Activated naive CD8-positive, alpha-beta T cell treated with anti-CD3 and anti-CD28 coated beads for 36 hours (primary cell): ENCODE measurements around the gene CENPM. TPM values are rescaled to one million over a fixed set of nuclear protein-coding genes. Genes with fewer than 3 reads are reported as not detected.
A peak's percentile ranks its signal among the peaks of the same experiment; 100 is the strongest.

Experiments
- DNase-seq: peaks from one replicate; pipeline ENCODE4 v3.0.0; 2021
- H3K27ac Mint-ChIP-seq: one replicate; pipeline ENCODE4 v1.8.0; 2022; ENCODE audit warnings: mild to moderate bottlenecking, moderate library complexity, mixed read lengths
- H3K27me3 Mint-ChIP-seq: one replicate; pipeline ENCODE4 v1.8.0; 2022; ENCODE audit warnings: mild to moderate bottlenecking, mixed read lengths
- H3K36me3 Mint-ChIP-seq: one replicate; pipeline ENCODE4 v1.8.0; 2021; ENCODE audit warnings: mild to moderate bottlenecking, mixed read lengths
- H3K4me1 Mint-ChIP-seq: one replicate; pipeline ENCODE4 v1.8.0; 2021; ENCODE audit warnings: mixed read lengths
- H3K4me3 Mint-ChIP-seq: one replicate; pipeline ENCODE4 v1.8.0; 2022; ENCODE audit warnings: mild to moderate bottlenecking, moderate library complexity, mixed read lengths
- H3K9me3 Mint-ChIP-seq: one replicate; pipeline ENCODE4 v1.8.0; 2022; ENCODE audit warnings: mixed read lengths
- total RNA-seq, 2 experiments: library from RNA; stranded (reverse); gene quantifications; one replicate each; pipeline ENCODE4 v1.2.3, GENCODE V29; 2021

The CENPM gene
- total RNA-seq, 2 experiments from 2014 or later = 70.5 to 76.5 TPM

DNA sequence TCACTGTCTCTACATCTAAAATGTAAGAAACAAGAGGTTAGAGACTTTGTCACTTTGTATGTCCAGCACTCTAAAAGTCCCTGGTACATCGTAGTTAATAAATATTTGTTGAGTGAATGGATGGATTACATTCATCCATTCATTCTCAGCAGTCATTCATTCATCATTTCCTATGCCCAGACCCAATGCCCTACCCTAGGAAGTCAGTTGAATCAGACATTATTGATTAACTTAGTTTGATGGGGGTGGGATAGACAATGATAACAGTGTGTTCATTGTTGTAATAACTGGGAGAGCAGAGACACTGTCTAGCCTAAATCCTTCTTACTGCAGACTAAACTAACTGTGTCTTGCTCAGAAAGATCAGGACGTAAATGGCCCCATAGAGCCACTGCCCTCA is 1.2 kb upstream of the CENPM start:
- no peak for DNase-seq
- Mint-ChIP-seq H3K36me3 (peaks cover 29% of the 10 kb centered on the region), H3K27me3 (no peaks in the 10 kb centered on the region), H3K27ac (peak overlapping the region; percentile 90), H3K4me1 (peaks cover 41% of the 10 kb centered on the region), H3K9me3 (no peaks in the 10 kb centered on the region), H3K4me3 (peak overlapping the region; percentile 97)

DNA sequence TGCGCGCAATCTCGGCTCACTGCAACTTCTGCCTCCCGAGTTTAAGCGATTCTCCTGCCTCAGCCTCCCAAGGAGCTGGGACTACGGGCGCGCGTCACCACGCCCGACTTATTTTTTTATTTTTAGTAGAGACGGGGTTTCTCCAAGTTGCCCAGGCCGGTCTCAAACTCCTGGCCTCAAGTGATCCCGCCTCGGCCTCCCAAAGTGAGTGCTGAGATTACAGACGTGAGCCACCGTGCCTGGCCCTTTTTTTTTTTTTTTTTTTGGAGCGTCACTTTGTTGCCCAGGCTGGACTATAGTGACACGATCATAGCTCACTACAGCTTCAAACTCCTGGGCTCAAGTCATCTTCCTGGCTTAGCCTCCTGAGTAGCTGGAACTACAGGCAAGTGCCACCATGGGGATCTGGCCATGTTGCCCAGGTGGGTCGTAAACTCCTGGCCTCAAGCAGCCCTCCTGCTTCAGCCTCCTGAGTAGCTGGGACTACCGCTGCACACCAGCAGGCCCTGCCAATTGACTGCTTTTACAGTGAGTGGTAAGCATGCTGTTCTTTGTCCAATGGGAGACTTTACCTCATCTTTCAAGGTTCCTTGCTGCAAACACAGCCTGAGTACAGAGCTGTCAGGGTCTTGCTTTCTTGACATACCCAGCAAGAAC is 600 bp upstream of the CENPM start:
- H3K4me3 Mint-ChIP-seq = peak overlapping the region; percentile 97
- peak overlapping the region; percentile 90 for H3K27ac Mint-ChIP-seq
- H3K36me3 Mint-ChIP-seq = peaks cover 34% of the 10 kb centered on the region
- no peaks in the 10 kb centered on the region for H3K9me3 Mint-ChIP-seq
- DNase-seq = no peak
- peaks cover 46% of the 10 kb centered on the region for H3K4me1 Mint-ChIP-seq
- H3K27me3 Mint-ChIP-seq = no peaks in the 10 kb centered on the region

DNA sequence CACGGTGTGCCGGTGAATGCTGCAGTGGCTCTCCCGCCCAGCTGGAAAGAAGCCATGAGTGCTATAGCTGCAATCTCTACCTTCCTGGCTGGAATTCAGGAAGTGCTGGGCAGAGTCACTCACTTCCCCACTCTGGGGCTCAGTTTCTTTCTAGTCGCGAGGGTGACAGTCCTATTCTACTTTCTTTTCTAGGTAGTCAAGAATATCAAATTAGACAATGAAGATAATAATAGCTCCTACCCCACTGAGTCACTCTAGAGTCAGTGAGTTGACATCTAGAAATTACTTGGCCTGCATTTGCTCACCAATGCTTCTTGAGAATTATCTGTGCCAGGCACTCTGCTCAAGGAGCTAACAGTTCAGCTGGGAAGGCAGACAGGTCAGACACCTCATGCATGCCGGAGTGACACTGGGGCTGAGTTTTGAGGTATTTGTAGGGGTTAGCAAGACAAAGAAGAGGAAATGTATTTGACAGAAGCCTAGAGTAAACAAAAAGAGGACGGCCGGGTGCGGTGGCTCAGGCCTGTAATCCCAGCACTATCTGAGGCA is 3.2 kb downstream of the CENPM start:
- no peaks in the 10 kb centered on the region for H3K9me3 Mint-ChIP-seq
- H3K27ac Mint-ChIP-seq = no peak overlapping the region
- H3K4me1 Mint-ChIP-seq = peaks cover 64% of the 10 kb centered on the region
- peaks cover 64% of the 10 kb centered on the region for H3K36me3 Mint-ChIP-seq
- H3K27me3 Mint-ChIP-seq = no peaks in the 10 kb centered on the region
- H3K4me3 Mint-ChIP-seq = peak overlapping the region; percentile 16
- no peak for DNase-seq

DNA sequence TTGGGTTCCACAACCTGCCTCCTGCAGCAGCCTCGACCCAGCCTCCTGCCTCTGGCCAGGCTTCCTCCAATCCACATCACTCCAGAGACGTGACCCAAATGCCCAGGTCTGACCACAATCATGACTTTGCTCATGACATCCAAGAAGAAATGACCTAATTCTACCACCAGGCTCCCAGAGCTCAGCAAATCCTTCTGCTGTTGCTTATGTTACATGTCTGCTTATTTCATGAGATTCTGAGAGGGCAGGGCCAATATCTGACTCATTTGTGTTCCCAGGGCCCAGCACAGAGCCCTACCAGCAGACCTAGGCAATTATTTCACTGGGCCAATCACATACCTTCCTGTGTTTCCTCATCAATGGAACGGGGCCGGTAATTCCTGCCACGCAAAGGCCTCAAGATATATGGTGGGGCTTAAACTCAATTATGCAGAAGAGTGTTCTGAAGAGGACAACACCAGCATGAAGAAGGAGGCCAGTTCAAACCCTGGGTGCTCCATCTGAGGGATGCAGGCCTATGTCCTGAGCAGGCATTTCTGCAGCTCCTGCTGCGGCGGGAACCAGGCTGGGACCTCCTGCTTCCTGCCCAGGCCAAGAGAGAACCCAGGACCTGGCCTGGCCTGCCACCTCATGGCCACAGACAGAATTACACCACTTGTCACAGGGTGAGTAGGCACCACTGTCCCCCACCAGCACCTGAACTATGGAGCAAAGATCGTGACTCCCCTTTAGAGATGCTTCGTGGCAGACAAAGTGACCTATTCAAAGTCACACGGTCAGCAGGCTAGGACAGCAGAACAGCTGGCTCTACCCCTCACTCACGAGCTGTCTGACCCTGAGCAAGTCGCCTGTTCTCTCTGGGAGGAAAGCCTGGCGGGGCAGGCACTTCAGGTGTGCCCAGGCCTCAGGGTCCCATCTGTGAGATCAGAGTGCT is 5.9 kb downstream of the CENPM start:
- Mint-ChIP-seq H3K4me1 (peaks cover 49% of the 10 kb centered on the region), H3K36me3 (peaks cover 69% of the 10 kb centered on the region), H3K4me3 (peak overlapping the region; percentile 12), H3K9me3 (no peaks in the 10 kb centered on the region), H3K27ac (peak overlapping the region; percentile 96), H3K27me3 (no peaks in the 10 kb centered on the region)
- DNase-seq = peak; percentile 84

DNA sequence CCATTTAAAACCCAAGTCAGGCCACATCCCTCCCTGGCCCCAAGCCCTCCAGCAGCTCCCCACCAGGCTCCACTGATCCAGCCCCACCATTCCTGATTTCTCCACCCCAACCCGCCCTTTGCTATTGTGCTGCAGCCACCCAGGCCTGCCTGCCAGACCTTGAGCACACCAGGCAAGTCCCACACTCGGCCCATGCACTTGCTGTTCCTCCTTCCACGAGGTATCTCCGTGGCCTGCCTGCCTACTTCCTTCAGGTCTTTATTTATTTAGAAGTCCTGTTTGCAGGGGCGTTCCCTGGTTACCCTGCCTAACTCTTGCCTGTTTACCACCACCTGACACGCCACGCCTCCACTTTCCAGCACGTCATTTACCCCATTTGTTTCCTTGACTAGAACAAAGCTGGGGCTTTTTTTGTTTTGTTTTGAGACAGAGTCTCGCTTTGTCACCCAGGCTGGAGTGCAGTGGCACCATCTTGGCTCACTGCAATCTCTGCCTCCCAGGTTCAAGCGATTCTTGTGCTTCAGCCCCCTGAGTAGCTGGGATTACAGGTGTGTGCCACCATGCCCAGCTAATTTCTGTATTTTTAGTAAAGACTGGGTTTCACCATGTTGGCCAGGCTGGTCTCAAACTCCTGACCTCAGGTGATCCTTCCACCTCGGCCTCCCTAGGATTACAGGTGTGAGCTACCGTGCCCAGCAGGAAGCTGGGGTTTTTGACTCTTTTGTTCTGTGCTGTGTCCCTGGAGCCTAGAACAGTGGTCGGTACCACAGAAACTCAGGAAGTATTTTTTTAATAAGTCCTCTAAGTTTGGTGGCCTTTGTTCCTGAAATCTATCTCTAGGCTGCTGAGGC is 6.7 kb downstream of the CENPM start:
- Mint-ChIP-seq H3K27ac (peak overlapping the region; percentile 96), H3K4me1 (peaks cover 46% of the 10 kb centered on the region), H3K9me3 (no peaks in the 10 kb centered on the region), H3K4me3 (peak overlapping the region; percentile 68), H3K36me3 (peaks cover 65% of the 10 kb centered on the region), H3K27me3 (no peaks in the 10 kb centered on the region)
- DNase-seq = peak; percentile 87

DNA sequence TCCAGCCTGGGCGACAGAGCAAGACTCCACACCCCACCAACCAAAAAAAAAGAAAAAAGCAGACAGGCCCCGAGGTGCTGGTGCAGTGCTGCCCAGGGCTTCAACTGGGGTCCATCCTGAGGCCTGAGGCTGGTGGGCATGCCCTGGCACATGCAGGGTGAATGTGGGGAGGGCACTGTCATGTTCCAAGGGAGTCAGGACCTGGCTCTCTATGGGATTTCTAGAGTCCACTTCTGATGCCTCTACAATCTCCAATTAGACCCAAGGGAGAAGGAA is 10.1 kb downstream of the CENPM start:
- peaks cover 26% of the 10 kb centered on the region for H3K4me1 Mint-ChIP-seq
- DNase-seq = no peak
- H3K27ac Mint-ChIP-seq = no peak overlapping the region
- H3K27me3 Mint-ChIP-seq = no peaks in the 10 kb centered on the region
- H3K9me3 Mint-ChIP-seq = no peaks in the 10 kb centered on the region
- no peak overlapping the region for H3K4me3 Mint-ChIP-seq
- H3K36me3 Mint-ChIP-seq = peaks cover 43% of the 10 kb centered on the region

DNA sequence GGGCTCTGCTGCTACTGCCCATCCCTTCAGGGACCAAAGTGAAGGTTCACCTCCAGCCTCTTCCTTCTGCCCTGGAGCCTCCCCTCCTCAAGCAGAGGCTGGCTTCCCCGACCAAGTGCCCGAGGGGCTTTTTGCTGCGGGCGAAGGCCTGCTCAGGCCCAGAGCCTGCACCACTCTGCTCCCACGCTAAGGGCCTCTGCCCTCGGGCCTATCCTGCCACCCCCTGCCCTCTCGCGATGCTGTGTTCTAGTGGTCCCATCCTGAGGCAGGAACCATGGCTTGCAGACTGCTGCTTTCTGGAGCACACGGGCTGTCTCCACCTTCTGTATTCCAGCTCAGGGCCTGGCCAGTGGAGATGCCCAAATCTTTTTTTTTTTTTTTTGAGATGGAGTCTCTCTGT is 11.4 kb downstream of the CENPM start:
- DNase-seq = no peak
- Mint-ChIP-seq H3K4me3 (no peak overlapping the region), H3K4me1 (peaks cover 16% of the 10 kb centered on the region), H3K36me3 (peaks cover 32% of the 10 kb centered on the region), H3K27me3 (no peaks in the 10 kb centered on the region), H3K27ac (no peak overlapping the region), H3K9me3 (no peaks in the 10 kb centered on the region)

DNA sequence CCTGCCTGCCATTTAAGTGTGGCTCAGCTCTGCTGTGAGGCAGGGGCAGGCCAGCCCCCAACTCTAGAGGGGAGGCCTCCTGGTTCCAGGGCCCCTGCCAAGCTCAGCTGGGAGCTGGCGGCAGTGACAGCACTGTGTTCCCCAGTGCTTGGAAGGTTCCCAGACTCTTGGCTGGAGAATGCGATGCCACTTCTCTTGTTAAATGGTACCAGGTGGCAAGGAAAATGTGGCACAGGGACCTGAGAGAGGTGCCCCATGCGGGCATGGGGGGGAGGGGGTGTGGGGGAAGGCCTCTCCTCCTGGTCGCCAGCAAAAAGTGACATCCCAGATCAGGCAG is 12.0 kb downstream of the CENPM start:
- H3K4me1 Mint-ChIP-seq = peaks cover 11% of the 10 kb centered on the region
- no peak overlapping the region for H3K27ac Mint-ChIP-seq
- no peaks in the 10 kb centered on the region for H3K27me3 Mint-ChIP-seq
- no peak for DNase-seq
- peaks cover 26% of the 10 kb centered on the region for H3K36me3 Mint-ChIP-seq
- no peak overlapping the region for H3K4me3 Mint-ChIP-seq
- H3K9me3 Mint-ChIP-seq = no peaks in the 10 kb centered on the region

DNA sequence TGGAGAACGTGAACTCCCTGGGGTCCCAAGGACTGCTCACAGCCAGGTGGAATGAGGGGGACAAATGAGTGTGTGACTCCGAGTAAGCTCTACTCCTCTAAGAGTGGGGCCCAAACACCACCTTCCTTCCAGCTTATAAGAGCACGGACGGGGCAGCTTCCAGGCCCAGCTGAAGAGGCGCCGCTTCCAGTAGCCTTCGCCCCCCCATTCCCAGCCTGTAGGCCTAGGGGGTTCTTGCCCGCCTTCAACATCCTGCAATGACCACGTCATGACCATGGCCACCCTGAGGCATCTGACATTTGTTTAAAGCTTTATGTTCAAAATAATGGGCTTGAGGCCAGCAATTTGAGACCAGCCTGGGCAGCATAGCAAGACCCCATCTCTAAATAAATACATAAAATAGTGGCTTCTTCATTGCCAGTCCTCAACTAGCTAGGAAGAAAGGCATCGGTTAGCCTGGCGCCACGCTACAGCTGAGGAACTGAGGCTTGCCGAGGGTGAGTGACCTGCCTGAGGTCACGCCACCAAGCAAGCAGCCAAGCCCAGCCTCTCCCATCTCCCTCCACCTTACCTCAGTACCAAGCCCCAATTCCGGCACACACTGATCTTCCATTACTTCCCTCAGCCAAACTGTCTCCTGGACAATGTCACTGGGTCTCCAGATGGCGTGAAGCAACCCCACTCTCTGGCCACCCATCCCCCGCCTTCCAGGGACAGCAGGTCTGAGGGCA is 12.5 kb downstream of the CENPM start:
- no peak for DNase-seq
- Mint-ChIP-seq H3K36me3 (peaks cover 22% of the 10 kb centered on the region), H3K27ac (peak overlapping the region; percentile 71), H3K4me1 (peaks cover 6% of the 10 kb centered on the region), H3K27me3 (no peaks in the 10 kb centered on the region), H3K9me3 (no peaks in the 10 kb centered on the region), H3K4me3 (no peak overlapping the region)

DNA sequence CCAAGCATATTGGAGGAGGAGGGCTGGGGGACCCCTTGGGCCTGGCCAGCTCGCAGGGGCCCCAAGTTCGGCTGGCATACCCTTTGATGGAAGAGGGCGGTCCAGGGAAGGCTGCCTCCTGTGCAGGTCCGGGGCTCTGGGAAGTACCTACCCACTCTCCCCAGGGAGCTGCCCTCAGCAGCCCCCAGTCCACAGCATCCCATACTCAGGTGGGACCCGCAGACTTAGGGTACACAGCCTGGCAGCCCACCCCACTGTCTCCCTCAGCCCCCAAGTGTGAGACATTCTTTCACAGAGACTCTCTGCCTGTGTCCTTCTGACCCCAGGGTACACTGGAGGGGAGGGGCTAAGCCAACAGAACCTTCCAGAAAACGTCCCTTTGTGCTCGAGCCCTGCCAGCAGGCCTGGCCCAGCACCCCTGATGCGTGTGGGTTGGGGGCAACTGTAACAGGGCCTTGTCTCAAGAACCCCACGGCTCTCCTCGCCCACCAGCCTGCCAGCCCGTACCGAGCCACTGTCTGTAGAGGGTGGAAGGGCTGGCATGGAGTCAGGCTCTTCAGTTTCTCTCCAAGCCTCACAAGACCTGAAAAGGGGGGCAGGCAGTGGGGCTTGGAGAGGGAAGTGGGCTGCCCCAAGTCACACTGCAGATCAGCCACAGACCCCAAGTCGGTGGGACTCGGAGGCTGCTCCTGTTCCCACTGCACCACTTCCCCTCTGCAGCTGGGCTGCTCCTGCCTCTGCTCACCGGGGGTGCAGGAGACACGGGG is 13.4 kb downstream of the CENPM start:
- Mint-ChIP-seq H3K4me1 (peaks cover 10% of the 10 kb centered on the region), H3K9me3 (no peaks in the 10 kb centered on the region), H3K36me3 (peaks cover 17% of the 10 kb centered on the region), H3K4me3 (no peak overlapping the region), H3K27ac (no peak overlapping the region), H3K27me3 (no peaks in the 10 kb centered on the region)
- DNase-seq = no peak

DNA sequence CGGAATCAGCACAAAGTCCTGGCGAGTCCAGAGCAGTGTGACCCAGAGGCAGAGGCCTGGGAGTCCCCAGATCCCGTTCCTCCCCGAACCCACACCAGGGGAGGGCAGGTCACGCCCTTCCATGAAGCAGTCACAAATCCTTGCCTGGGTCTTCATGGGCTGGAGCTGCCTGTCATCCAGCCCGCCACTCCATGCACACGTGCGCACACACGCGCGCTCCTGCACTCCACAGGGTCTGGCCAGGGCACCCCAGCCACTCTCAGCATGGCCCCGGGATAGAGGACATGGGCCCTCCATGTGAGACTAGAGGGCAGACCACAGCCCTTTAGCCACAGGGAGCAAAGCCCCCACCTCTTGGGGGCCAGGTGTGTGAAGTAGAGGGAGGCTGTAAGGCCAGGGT is 14.6 kb downstream of the CENPM start:
- no peak overlapping the region for H3K4me3 Mint-ChIP-seq
- H3K9me3 Mint-ChIP-seq = no peaks in the 10 kb centered on the region
- peaks cover 3% of the 10 kb centered on the region for H3K27me3 Mint-ChIP-seq

DNA sequence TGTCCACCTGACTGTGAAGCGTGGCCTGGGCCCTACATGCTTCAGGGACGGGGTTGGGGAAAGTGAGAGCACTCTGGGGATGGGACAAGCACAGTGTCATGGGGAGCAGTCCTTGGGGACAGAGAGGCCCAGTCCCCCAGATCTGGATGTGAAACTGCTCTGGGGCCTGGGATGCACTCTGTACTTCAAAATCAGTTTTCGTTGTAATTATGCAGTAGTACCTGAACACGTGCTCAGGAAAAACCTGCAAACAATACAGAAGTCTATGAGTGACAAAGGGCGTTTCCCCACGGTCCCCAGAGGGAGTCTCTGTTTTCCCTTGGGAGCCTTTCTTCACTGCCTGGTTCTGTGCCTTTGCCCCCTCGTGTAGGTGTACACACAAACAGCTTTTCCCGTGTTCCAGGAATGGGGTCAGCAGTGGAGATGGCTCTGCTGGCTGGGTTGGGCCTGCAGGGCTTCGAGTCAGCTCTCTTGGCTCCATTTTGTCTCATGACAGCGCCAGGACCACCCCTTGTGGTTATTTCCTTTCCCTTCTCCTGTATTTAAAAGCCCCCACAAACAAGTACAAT is 15.2 kb downstream of the CENPM start:
- H3K4me1 Mint-ChIP-seq = peaks cover 15% of the 10 kb centered on the region
- H3K9me3 Mint-ChIP-seq = no peaks in the 10 kb centered on the region
- no peak for DNase-seq
- no peak overlapping the region for H3K27ac Mint-ChIP-seq
- peaks cover 9% of the 10 kb centered on the region for H3K36me3 Mint-ChIP-seq
- H3K27me3 Mint-ChIP-seq = peaks cover 8% of the 10 kb centered on the region
- H3K4me3 Mint-ChIP-seq = no peak overlapping the region

More for the DNA sequence above, 14.6 kb downstream of the CENPM start:
- H3K36me3 Mint-ChIP-seq = peaks cover 12% of the 10 kb centered on the region
- DNase-seq = no peak
- peaks cover 15% of the 10 kb centered on the region for H3K4me1 Mint-ChIP-seq
- no peak overlapping the region for H3K27ac Mint-ChIP-seq

DNA sequence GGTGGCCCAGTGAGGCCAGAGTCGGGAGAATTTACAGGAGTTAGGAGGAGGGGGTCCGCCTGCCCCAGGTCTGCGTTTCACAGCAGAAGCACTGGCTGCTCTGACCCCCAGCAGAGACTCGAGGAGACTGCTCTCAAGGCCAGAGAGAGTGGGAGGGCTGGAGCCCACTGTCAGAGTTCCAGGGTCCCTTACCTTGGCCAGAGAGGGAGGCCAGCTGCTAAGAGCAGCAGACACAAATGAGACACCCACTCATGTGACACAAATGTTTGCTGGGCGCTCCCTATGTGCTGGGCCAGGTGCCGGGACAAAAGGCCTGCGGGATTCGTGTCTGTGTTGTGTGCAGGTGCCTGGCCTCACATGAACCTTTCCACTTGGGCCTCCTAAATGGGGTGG is 17.5 kb downstream of the CENPM start:
- H3K36me3 Mint-ChIP-seq = peaks cover 5% of the 10 kb centered on the region
- no peak for DNase-seq
- no peak overlapping the region for H3K27ac Mint-ChIP-seq
- H3K4me1 Mint-ChIP-seq = peaks cover 23% of the 10 kb centered on the region
- H3K4me3 Mint-ChIP-seq = no peak overlapping the region
- no peaks in the 10 kb centered on the region for H3K9me3 Mint-ChIP-seq
- peaks cover 18% of the 10 kb centered on the region for H3K27me3 Mint-ChIP-seq
